ENCODE measurements around the gene SYNE1. TPM values are rescaled to one million over a fixed set of nuclear protein-coding genes. Genes with fewer than 3 reads are reported as not detected.
"Not testable (repeated sequence)": the region's sequence is repeated elsewhere in the genome, so short reads cannot be mapped to it uniquely, and the experiment has no call there.

Gene SYNE1
- polyA plus RNA-seq, 2 of the 4 experiments (the other 2 are of a cell fraction): 10.5 to 28.5 TPM

DNA sequence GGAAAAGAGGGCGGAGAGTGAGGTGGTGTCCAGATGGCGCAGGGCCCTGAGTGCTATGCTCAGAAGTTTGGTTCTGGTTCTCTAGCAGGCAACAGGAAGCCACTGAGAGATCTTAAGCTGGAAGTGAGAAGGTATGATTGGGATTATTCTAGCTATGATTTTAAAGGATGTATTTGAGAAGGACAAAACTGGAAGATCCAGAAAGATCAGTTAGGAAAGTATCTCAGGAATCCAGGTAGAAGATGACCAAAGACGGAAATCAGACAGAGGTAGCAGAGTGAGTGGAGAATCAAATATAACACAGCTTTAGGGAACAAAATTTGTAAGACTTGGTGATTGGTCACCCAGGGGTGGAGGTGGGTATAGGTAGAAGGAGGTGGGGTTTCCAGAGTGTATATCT lies 5.8 kb downstream of the SYNE1 start (continued):
- no peak for TF ChIP-seq JUNB (IDR thresholded peaks at IDR 0.05)
- TF ChIP-seq FOSL2 (IDR thresholded peaks at IDR 0.05): no peak
- TF ChIP-seq FOSL2 (CRISPR knock-in tag; IDR thresholded peaks at IDR 0.05): no peak

DNA sequence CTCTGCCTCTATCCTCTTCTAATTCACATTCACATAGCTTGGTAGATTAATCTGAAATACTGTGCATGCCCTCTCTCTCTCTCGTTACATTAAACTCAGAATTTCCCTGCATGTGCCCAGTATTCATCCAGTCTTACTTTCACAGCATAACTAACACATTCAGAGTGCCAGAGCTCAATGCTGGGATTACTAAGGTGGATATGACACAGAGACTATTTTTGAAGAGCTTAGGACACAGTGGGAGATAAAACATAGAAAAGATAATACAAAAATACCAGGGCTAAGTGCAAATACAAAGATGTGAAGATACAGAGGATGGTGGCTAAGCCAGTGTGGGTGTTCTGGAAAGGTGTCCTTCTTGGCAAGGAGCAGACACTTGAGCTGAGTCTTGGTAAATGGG lies 6.3 kb downstream of the SYNE1 start:
- H3K4me1 ChIP-seq: no peaks in the 10 kb centered on the region
- ChIA-PET CTCF (interaction anchor here (0.5 to 2.7 kb wide), 3 partner anchors 12 to 101 kb away, joined by 3 to 11 read pairs (median 3); no protein-coding TSS in a partner anchor), POLR2A (no interaction called here)
- FAIRE-seq (no peak), ATAC-seq (no peak), DNase-seq (ENCODE audit: low read depth in 1 of 2, low spot score in 1 of 2) (no peak)
- no peak overlapping the region for H3K27ac ChIP-seq
- H3K9me3 ChIP-seq: no peaks in the 10 kb centered on the region
- 33% methylated on average over 1 of the region's 1 CpG for WGBS (ENCODE audit: missing lambda C conversion rate)
- H3K4me3 ChIP-seq: no peak overlapping the region
- TF ChIP-seq RCOR1 (IDR thresholded peaks at IDR 0.05; ENCODE audit: low read depth, low read length): no peak
- no peak for TF ChIP-seq ZC3H11A (IDR thresholded peaks at IDR 0.05)
- TF ChIP-seq, protein P1, sequence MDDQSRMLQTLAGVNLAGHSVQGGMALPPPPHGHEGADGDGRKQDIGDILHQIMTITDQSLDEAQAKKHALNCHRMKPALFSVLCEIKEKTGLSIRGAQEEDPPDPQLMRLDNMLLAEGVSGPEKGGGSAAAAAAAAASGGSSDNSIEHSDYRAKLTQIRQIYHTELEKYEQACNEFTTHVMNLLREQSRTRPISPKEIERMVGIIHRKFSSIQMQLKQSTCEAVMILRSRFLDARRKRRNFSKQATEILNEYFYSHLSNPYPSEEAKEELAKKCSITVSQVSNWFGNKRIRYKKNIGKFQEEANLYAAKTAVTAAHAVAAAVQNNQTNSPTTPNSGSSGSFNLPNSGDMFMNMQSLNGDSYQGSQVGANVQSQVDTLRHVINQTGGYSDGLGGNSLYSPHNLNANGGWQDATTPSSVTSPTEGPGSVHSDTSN (IDR thresholded peaks at IDR 0.05): no peak
- TF ChIP-seq, protein P2, sequence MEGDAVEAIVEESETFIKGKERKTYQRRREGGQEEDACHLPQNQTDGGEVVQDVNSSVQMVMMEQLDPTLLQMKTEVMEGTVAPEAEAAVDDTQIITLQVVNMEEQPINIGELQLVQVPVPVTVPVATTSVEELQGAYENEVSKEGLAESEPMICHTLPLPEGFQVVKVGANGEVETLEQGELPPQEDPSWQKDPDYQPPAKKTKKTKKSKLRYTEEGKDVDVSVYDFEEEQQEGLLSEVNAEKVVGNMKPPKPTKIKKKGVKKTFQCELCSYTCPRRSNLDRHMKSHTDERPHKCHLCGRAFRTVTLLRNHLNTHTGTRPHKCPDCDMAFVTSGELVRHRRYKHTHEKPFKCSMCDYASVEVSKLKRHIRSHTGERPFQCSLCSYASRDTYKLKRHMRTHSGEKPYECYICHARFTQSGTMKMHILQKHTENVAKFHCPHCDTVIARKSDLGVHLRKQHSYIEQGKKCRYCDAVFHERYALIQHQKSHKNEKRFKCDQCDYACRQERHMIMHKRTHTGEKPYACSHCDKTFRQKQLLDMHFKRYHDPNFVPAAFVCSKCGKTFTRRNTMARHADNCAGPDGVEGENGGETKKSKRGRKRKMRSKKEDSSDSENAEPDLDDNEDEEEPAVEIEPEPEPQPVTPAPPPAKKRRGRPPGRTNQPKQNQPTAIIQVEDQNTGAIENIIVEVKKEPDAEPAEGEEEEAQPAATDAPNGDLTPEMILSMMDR (IDR thresholded peaks at IDR 0.05): no peak
- TF ChIP-seq TP53 (CRISPR knock-in tag; IDR thresholded peaks at IDR 0.05): no peak
- TF ChIP-seq HOXA7 (CRISPR knock-in tag; IDR thresholded peaks at IDR 0.05): no peak
- no peak overlapping the region for H3K4me2 ChIP-seq

DNA sequence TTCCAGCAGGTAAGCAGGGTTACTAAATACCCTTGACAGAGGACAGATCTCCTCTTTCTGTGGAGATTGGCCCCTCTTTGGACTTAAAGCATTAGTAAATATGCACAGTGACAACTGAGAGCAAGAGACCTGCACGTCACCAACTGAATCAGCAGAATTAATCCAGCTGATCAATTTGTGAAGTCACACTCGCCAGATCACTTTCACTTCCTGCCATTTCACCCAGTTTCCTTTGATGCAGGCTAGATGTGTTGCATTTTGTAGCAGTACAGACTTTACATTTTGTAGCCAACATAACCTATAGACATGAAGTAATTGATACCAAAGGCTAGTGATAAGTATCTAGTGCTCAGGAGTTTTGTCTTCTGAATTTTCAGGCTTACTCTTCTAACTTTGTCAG lies 11.9 kb downstream of the SYNE1 start:
- ChIA-PET POLR2A (no interaction called here), CTCF (no interaction called here)
- no peak for TF ChIP-seq POLR2AphosphoS2 (conservative IDR thresholded peaks at IDR 0.05; ENCODE audit: low read length)
- TF ChIP-seq JUNB (IDR thresholded peaks at IDR 0.05): no peak
- TF ChIP-seq EHMT2 (IDR thresholded peaks at IDR 0.05; ENCODE audit: low read depth): no peak
- no peak for TF ChIP-seq RNF2 (IDR thresholded peaks at IDR 0.05; ENCODE audit: borderline replicate concordance, low read depth)
- no peak for TF ChIP-seq SREBF2 (IDR thresholded peaks at IDR 0.05)
- TF ChIP-seq CEBPB (IDR thresholded peaks at IDR 0.05): no peak
- TF ChIP-seq CHD4 (IDR thresholded peaks at IDR 0.05; ENCODE audit: borderline replicate concordance): no peak
- TF ChIP-seq ZFP36 (IDR thresholded peaks at IDR 0.05; ENCODE audit: borderline replicate concordance, partially characterized antibody): no peak
- FAIRE-seq: no peak
- 88% methylated on average over 2 of the region's 2 CpGs for WGBS (ENCODE audit: missing lambda C conversion rate)
- Histone ChIP-seq H3K4me2 (no peak overlapping the region), H3K4me3 (no peak overlapping the region), H3K9me3 (no peaks in the 10 kb centered on the region), H3K4me1 (no peaks in the 10 kb centered on the region), H3K27ac (no peak overlapping the region)
- no peak for DNase-seq (ENCODE audit: low read depth in 1 of 2, low spot score in 1 of 2)
- no peak for ATAC-seq

DNA sequence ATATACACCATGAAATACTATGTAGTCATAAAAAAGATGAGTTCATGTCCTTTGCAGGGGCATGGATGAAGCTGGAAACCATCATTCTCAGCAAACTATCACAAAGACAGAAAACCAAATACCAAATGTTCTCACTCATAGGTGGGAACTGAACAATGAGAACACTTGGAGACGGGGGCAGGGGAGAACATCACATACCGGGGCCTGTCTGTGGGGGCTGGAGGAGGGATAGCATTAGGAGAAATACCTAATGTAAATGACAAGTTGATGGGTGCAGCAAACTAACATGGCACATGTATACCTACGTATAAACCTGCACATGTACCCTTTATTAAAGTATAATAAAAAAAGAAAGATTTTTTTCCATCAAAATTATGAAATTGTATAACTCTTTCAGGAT lies 22.4 kb downstream of the SYNE1 start:
- H3K9me3 ChIP-seq; H3K4me2 ChIP-seq; H3K4me1 ChIP-seq; POLR2A ChIA-PET; FAIRE-seq; CTCF ChIA-PET; ATAC-seq; H3K4me3 ChIP-seq; H3K27ac ChIP-seq; DNase-seq (ENCODE audit: low read depth in 1 of 2, low spot score in 1 of 2): not testable (repeated sequence)
- WGBS (ENCODE audit: missing lambda C conversion rate): 85% methylated on average over 3 of the region's 3 CpGs

DNA sequence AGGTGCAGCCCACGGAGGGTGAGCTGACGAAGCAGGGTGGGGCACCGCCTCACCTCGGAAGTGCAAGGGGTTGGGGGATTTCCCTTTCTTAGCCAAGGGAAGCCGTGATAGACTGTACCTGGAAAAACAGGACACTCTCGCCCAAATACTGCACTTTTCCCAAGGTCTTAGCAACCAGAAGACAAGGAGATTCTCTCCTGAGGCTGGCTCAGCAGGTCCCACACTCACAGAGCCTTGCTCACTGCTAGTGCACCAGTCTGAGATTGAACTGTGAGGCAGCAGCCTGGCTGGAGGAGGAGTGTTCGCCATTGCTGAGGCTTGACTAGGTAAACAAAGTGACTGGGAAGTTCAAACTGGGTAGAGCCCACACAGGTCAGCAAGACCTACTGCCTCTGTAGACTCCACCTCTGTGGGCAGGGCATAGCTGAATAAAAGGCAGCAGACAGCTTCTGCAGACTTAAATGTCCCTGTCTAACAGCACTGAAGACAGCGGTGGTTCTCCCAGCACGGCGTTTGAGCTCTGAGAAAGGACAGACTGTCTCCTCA lies 28.0 kb downstream of the SYNE1 start:
- 53% methylated on average over 10 of the region's 10 CpGs for WGBS (ENCODE audit: missing lambda C conversion rate)
- DNase-seq (ENCODE audit: low read depth in 1 of 2, low spot score in 1 of 2): no peak
- Histone ChIP-seq H3K9me3 (no peaks in the 10 kb centered on the region), H3K4me2 (no peak overlapping the region), H3K4me3 (no peak overlapping the region), H3K27ac (no peak overlapping the region), H3K4me1 (no peaks in the 10 kb centered on the region)
- no peak for FAIRE-seq
- ChIA-PET POLR2A (no interaction called here), CTCF (interaction anchor here (0.6 kb wide), 1 partner anchor 32 kb away, joined by 3 read pairs; no protein-coding TSS in a partner anchor)
- no peak for ATAC-seq
- TF ChIP-seq TP53 (CRISPR knock-in tag; IDR thresholded peaks at IDR 0.05) (no peak), CHD2 (IDR thresholded peaks at IDR 0.05; ENCODE audit: low read length, partially characterized antibody) (no peak)
- TF ChIP-seq, protein P3, sequence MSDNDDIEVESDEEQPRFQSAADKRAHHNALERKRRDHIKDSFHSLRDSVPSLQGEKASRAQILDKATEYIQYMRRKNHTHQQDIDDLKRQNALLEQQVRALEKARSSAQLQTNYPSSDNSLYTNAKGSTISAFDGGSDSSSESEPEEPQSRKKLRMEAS (IDR thresholded peaks at IDR 0.05): no peak

Data from A549 (cell line).